K562 (cell line): ENCODE measurements around the gene PRKRIP1.

Experiments used
- BMI1 ChIP-seq: fragments of 150-350 bp; IDR thresholded peaks from 2 replicates; pipeline ENCODE4 v1.6.1; 2014; ENCODE audit warnings: low read length
- CTBP1 ChIP-seq: fragments of 450-650 bp; IDR thresholded peaks from 2 replicates; pipeline ENCODE4 v1.6.1; 2016; ENCODE audit warnings: borderline replicate concordance
- FOXJ3 ChIP-seq: sonication (generic); formaldehyde crosslinking; IDR thresholded peaks from 2 replicates; pipeline ENCODE4 v1.4.0; 2020; ENCODE audit warnings: mild to moderate bottlenecking, missing genetic modification reagents
- MAZ ChIP-seq, 2 experiments: fragments of 450-650 bp in 1 of 2; sonication (generic) in 1 of 2; formaldehyde crosslinking; IDR thresholded peaks in 1 of 2; conservative IDR thresholded peaks in 1 of 2; 2 replicates each; pipeline versions ENCODE4 v1.4.0 to v1.5.0; 2020; ENCODE audit warnings: mild to moderate bottlenecking in 1 of 2, missing genetic modification reagents in 1 of 2
- SAP30 ChIP-seq: fragments of 200-600 bp; sonication (generic); IDR thresholded peaks from 2 replicates; pipeline ENCODE4 v1.6.1; 2012; ENCODE audit warnings: borderline replicate concordance, low read depth, mild to moderate bottlenecking, moderate library complexity, low read length, control low read depth, inconsistent platforms; ENCODE audit not compliant: insufficient read depth, poor library complexity, severe bottlenecking
- TBL1XR1 ChIP-seq, 2 experiments: IDR thresholded peaks; 2 replicates each; pipeline ENCODE4 v1.6.1; 2012; ENCODE audit warnings: improper control_type of control experiment in 2 of 2, low read length in 2 of 2, mild to moderate bottlenecking in 1 of 2
- TCFL5 ChIP-seq: fragments of 250-450 bp; sonication (Bioruptor Pico); conservative IDR thresholded peaks from 2 replicates; pipeline ENCODE4 v1.6.1; 2021; ENCODE audit warnings: mild to moderate bottlenecking, moderate library complexity, matching md5 sums
- XRCC5 ChIP-seq: fragments of 200-400 bp; formaldehyde crosslinking; IDR thresholded peaks from 2 replicates; pipeline ENCODE4 v1.6.1; 2017; ENCODE audit warnings: low read depth, mild to moderate bottlenecking, low read length
- ZNF431 ChIP-seq: sonication (generic); formaldehyde crosslinking; IDR thresholded peaks from 2 replicates; pipeline ENCODE4 v1.8.0; 2022; ENCODE audit warnings: mild to moderate bottlenecking, missing genetic modification reagents
- TF ChIP-seq, protein P1 (sequence below): sonication (generic); formaldehyde crosslinking; IDR thresholded peaks from 2 replicates; pipeline ENCODE4 v1.8.1; 2022; ENCODE audit warnings: missing genetic modification reagents
- TF ChIP-seq, protein P2 (sequence below): fragments of 150-350 bp; conservative IDR thresholded peaks from 2 replicates; pipeline ENCODE4 v1.6.1; 2014; ENCODE audit warnings: low read length
- TF ChIP-seq, protein P3 (sequence below): sonication (generic); formaldehyde crosslinking; IDR thresholded peaks from 2 replicates; pipeline ENCODE4 v1.9.0; 2022; ENCODE audit warnings: mild to moderate bottlenecking, missing genetic modification reagents
- TF ChIP-seq, protein P4 (sequence below), 3 experiments: IDR thresholded peaks in 2 of 3; conservative IDR thresholded peaks in 1 of 3; 2 replicates each; pipeline ENCODE4 v1.5.1; 2011 to 2012; ENCODE audit warnings: low read length in 3 of 3, mild to moderate bottlenecking in 3 of 3, control low read depth in 2 of 3, improper control_type of control experiment in 1 of 3, inconsistent platforms in 1 of 3, low read depth in 1 of 3, mixed read lengths in 1 of 3, moderate library complexity in 1 of 3; ENCODE audit not compliant: insufficient read depth in 2 of 3
- TF ChIP-seq, protein P5 (sequence below): sonication (generic); formaldehyde crosslinking; IDR thresholded peaks from 2 replicates; pipeline ENCODE4 v1.8.1; 2022; ENCODE audit warnings: missing genetic modification reagents

DNA sequence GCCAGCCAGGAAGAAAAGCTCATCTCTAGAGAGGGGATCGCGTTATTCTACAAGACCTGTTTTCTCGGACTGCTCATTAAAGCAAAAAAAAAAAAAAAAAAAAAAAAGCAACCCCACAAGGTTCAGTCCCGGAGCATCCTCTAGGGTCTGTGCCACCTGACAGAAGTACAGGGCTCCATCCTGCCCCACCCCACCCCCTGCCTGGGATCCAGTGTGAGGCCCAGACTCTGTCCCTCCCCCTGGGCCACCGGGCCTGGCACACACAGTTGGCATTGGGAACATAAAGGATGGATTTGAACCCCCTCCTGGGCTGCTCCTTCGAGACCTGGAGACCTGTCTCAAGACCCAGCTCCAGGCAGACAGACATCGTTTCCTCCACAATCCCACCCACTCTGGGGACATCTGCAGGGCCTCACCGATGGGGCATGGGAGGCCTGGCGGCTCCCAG is 37.9 kb downstream of the PRKRIP1 start:
- TF ChIP-seq, protein P1, sequence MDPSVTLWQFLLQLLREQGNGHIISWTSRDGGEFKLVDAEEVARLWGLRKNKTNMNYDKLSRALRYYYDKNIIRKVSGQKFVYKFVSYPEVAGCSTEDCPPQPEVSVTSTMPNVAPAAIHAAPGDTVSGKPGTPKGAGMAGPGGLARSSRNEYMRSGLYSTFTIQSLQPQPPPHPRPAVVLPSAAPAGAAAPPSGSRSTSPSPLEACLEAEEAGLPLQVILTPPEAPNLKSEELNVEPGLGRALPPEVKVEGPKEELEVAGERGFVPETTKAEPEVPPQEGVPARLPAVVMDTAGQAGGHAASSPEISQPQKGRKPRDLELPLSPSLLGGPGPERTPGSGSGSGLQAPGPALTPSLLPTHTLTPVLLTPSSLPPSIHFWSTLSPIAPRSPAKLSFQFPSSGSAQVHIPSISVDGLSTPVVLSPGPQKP (CRISPR knock-in tag): no peak
- no peak for TF ChIP-seq XRCC5
- no peak for TF ChIP-seq ZNF431 (CRISPR knock-in tag)
- TF ChIP-seq CTBP1: no peak
- TF ChIP-seq, protein P2, sequence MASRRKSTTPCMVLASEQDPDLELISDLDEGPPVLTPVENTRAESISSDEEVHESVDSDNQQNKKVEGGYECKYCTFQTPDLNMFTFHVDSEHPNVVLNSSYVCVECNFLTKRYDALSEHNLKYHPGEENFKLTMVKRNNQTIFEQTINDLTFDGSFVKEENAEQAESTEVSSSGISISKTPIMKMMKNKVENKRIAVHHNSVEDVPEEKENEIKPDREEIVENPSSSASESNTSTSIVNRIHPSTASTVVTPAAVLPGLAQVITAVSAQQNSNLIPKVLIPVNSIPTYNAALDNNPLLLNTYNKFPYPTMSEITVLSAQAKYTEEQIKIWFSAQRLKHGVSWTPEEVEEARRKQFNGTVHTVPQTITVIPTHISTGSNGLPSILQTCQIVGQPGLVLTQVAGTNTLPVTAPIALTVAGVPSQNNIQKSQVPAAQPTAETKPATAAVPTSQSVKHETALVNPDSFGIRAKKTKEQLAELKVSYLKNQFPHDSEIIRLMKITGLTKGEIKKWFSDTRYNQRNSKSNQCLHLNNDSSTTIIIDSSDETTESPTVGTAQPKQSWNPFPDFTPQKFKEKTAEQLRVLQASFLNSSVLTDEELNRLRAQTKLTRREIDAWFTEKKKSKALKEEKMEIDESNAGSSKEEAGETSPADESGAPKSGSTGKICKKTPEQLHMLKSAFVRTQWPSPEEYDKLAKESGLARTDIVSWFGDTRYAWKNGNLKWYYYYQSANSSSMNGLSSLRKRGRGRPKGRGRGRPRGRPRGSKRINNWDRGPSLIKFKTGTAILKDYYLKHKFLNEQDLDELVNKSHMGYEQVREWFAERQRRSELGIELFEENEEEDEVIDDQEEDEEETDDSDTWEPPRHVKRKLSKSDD: no peak
- TF ChIP-seq, protein P3, sequence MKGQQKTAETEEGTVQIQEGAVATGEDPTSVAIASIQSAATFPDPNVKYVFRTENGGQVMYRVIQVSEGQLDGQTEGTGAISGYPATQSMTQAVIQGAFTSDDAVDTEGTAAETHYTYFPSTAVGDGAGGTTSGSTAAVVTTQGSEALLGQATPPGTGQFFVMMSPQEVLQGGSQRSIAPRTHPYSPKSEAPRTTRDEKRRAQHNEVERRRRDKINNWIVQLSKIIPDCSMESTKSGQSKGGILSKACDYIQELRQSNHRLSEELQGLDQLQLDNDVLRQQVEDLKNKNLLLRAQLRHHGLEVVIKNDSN: no peak
- no peak for TF ChIP-seq SAP30
- TF ChIP-seq FOXJ3: no peak
- TF ChIP-seq TBL1XR1 (IDR thresholded peaks at IDR 0.05; ENCODE audit: low read length in 2 of 2): no peak
- TF ChIP-seq, protein P4, sequence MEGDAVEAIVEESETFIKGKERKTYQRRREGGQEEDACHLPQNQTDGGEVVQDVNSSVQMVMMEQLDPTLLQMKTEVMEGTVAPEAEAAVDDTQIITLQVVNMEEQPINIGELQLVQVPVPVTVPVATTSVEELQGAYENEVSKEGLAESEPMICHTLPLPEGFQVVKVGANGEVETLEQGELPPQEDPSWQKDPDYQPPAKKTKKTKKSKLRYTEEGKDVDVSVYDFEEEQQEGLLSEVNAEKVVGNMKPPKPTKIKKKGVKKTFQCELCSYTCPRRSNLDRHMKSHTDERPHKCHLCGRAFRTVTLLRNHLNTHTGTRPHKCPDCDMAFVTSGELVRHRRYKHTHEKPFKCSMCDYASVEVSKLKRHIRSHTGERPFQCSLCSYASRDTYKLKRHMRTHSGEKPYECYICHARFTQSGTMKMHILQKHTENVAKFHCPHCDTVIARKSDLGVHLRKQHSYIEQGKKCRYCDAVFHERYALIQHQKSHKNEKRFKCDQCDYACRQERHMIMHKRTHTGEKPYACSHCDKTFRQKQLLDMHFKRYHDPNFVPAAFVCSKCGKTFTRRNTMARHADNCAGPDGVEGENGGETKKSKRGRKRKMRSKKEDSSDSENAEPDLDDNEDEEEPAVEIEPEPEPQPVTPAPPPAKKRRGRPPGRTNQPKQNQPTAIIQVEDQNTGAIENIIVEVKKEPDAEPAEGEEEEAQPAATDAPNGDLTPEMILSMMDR (IDR thresholded peaks at IDR 0.05 in 2 of 3, conservative IDR thresholded peaks at IDR 0.05 in 1 of 3; ENCODE audit: insufficient read depth in 2 of 3, low read depth in 1 of 3, low read length in 3 of 3): no peak
- no peak for TF ChIP-seq TCFL5 (CRISPR knock-in tag)
- no peak for TF ChIP-seq BMI1
- TF ChIP-seq, protein P5, sequence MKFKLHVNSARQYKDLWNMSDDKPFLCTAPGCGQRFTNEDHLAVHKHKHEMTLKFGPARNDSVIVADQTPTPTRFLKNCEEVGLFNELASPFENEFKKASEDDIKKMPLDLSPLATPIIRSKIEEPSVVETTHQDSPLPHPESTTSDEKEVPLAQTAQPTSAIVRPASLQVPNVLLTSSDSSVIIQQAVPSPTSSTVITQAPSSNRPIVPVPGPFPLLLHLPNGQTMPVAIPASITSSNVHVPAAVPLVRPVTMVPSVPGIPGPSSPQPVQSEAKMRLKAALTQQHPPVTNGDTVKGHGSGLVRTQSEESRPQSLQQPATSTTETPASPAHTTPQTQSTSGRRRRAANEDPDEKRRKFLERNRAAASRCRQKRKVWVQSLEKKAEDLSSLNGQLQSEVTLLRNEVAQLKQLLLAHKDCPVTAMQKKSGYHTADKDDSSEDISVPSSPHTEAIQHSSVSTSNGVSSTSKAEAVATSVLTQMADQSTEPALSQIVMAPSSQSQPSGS (CRISPR knock-in tag): no peak
- TF ChIP-seq MAZ (CRISPR knock-in tag; conservative IDR thresholded peaks at IDR 0.05 in 1 of 2, IDR thresholded peaks at IDR 0.05 in 1 of 2): no peak
